ENCODE measurements around the gene IL12A.

- TF ChIP-seq POLR2A (IDR thresholded peaks at IDR 0.05) (no peak), CTCF (IDR thresholded peaks at IDR 0.05) (no peak), EP300 (IDR thresholded peaks at IDR 0.05) (no peak)
Observed at GRCh38 chr3:160040181-160040580, 51.5 kb downstream of the IL12A start.

All from suprapubic skin (tissue), 3 donors.